CD4-positive, alpha-beta T cell treated with Interleukin-17A for 4 hours (primary cell): ENCODE data around the gene STRIP1.
"Not testable (repeated sequence)": the region's sequence is repeated elsewhere in the genome, so short reads cannot be mapped to it uniquely, and the experiment has no call there.

Experiments
- DNase-seq: peaks from one replicate; pipeline ENCODE4 v3.0.0-alpha.2; 2020; ENCODE audit warnings: mixed read lengths

Gene STRIP1

DNA sequence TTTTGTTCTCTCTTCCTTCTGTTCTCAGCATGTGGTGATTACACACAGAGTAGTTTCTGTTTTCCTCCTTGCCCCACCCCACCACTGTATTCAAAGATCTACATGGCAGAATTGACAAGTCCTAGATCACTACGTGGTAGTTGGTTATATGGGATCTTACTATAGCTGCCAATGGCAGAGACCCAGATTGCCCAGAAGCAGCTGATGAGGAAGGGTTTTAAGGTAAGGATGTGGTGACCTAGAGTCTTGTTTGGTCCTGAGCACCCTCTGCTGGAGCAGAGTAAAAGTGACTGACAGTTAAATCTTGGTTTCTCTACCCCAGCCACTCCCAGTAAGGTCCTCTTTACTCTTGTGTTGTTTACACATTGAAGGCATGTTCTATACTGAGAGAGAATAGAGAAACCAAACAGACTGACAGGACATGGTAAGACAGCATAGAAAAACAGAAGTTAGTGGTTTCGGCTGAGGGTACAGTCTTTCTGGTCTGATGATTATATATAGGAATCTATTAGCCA, 22.8 kb upstream of the STRIP1 start:
- peak; percentile 27 for DNase-seq

DNA sequence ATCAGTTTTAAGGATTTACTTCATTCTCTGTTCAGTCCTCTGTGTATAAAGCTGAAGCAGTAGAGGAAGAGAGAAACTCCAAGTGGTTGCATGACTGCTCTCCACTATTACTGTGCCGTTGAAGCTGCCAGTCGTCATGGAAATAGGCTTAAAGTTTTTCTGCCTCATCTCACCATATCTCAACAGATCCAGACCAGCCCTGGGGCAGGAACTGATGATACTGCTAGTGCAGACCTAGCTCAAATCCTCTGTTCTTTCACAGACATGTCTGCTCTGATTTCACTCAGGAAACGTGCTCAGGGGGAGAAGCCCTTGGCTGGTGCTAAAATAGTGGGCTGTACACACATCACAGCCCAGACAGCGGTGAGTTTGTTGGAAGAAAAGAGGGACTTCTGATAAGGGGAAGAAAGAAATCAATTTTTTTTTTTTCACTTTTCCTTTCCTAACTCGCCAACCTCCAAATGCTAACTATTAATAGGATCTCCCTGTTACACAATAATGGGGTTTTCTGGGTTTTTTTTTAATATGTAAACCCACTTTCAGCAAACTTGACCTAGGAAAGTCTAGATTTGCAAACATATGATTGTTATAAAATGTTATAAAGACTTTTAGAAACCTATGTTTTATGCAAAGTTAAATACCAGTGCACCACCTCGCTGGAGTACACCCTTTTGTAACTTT, 22.2 kb upstream of the STRIP1 start:
- no peak for DNase-seq

DNA sequence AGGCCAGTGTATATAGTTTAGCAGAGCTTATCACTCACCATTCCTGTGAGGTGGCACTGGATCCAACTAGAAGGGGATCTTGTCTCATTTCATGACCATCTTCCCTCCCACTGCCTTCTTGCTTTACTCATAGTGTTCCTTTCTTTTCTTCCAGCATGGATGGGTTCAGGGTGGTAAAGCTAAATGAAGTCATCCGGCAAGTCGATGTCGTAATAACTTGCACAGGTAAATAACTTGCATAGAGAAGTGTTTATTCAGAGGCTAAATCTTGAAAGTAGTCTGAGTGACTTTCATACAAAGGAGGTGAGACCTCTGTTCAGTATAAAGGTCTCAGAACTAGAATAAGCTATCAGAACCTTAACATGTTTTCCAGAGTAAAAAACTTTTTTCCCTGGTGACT, 16.6 kb upstream of the STRIP1 start:
- DNase-seq: no peak

DNA sequence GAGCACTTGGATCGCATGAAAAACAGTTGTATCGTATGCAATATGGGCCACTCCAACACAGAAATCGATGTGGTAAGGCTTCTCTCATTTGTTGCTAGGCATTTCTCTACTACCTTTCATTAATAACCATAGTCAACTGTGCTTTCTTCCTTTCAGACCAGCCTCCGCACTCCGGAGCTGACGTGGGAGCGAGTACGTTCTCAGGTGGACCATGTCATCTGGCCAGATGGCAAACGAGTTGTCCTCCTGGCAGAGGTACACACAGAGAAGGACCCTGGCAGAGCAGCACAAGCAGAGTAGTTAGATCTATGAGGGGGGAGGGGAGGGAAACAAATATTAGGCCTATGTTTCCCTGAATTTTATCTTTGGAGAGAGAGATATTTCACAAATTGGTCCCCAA, 16.0 kb upstream of the STRIP1 start:
- no peak for DNase-seq

DNA sequence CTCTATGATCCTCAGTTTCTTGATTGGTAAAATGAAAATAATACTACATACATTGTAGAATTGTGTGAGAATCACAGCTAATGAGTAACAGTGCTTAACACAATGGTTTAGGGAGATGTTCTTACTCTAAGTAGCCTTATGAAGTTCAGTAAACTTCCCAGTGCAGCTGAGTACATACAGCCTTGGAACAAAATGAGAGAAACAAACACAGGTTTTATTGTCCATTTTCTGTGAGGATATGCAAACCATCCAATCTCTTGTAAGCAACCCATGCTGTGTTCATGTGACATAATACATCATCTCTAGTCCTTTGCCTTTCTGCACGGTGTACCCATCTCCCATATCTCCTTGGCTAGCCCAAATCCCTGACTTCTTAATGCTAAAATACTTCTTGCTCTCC, 14.7 kb upstream of the STRIP1 start:
- DNase-seq: no peak

DNA sequence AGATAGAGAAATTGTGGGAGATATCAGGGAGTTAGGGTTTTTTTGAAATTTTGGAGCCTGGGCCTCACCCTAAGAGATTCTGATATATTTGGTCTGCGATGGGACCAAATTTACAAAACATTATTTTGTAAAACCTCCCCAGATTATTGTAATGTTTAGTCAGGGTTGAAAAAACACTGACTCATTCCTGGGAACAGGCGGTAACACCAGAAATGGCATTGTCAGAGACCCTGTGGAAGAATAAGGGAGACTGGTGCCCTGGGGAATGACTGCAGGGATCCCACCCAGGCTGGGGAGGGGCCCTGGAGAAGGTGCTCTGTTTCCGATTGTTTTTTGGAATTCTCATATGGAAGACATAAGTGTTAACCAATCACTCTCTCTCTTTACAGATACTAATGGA, 13.1 kb upstream of the STRIP1 start:
- no peak for DNase-seq

DNA sequence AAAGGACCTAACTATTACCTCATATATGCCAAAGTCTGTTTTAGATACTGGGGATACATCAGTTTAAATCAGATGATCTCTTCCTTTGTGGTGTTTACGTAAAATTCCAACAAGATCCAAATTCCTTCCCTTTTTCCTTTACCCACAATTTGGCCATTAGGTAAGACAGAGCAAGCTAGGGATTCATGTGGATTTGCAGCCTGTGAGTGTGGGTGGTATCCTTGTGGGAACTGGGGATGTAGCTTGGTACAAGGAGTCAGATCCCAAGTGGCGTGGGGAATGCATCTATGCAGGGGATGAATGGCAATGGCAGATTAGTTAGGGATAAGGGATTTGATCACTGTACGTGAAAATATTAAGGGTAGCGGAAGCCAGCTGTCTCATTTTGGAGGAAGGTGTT, 9.8 kb upstream of the STRIP1 start:
- no peak for DNase-seq

DNA sequence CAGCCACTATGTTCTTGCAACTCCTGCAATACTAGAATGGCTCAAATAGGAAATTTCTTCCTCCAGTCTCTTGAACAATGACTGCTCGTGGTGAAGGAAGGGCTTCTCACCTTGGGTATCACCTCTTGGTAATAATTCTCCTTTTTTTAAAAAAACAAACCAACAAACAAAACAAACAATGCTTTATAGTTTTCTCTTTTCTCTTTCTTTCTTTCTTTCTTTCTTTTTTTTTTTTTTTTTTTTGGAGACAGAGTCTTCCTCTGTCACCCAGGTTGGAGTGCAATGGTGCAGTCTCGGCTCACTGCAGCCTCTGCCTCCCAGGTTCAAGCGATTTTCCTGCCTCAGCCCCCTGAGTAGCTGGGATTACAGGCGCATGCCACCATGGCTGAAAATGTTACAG, 3.7 kb upstream of the STRIP1 start:
- DNase-seq: not testable (repeated sequence)

DNA sequence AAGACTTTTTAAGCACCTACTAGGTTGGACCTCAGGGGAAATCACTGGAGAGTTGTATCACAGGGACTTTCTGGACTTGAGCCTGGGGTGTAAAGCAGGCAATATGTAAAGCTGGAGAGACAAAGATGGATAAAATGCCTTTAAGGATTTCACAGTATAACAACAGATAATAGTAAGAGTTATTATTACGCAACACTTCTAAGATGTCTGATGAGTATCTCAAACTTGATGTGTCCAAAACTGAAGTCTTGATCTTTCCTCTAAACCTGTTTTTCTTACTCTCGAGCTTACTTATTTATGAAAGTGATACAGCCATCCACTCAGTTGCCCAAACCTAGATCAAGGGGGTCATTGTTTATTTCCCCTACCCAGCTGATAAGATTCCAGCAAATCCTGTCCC, 2.1 kb upstream of the STRIP1 start:
- DNase-seq: no peak

DNA sequence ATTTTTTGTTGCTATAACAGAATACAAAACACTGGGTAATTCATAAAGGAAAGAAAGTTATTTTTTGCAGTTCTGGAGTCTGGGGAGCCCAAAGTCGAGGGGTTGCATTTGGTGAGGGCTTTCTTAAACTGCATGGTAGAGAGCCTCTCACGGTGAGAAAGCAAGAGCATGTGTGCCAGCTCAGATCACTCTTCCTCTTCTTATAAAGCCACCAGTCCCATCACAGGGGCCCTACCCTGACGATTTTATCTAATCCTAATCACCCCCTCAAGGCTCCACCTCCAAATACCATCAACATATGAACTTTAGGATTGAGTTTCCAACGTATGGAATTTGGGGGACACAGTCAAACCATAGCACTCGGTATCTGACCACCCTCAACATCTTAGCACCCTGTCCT, 1.0 kb upstream of the STRIP1 start:
- no peak for DNase-seq

DNA sequence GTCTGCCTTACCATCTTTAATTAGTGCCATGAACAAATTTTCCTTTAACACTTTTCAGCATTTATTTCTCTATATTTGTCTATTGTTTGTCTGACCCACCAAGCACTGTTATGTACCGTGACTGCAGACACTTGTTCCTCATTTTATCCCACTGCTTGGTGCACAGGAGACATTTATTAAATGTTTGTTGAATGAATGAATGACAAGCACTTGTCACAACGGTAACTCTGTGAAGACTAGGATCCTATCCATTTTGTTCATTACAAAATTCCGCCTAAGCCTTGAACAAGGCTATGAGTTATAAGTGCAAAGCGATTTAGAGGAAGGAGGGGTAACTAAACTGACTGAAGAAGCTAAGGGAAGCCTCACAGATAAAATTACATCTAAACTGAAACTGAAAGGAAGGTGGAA, 379 bp upstream of the STRIP1 start:
- no peak for DNase-seq

DNA sequence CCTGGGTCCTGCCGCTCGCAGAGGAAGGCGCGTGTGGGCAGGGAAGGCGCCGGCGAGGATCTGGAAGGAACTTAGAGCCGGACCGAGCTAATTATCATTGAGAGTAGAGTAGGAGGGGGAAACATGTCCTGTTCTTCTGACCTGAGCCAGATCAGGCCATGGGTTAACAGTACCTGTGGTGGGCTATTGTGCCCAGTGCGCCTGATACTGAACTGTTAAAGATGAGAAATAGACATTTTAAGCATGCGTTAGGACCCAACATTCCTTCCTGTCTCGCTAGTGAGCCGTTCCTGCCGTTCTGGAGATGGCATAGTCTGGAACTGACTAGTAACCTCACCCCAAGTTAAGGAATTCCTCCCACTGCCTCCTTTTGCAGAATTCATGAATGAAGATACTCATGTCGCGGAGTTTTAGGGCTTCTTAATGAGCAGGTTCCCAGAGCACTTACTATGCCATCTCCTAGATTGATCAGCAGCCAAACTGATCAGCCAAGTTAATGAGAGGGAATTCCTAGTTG, 870 bp downstream of the STRIP1 start:
- DNase-seq: no peak

DNA sequence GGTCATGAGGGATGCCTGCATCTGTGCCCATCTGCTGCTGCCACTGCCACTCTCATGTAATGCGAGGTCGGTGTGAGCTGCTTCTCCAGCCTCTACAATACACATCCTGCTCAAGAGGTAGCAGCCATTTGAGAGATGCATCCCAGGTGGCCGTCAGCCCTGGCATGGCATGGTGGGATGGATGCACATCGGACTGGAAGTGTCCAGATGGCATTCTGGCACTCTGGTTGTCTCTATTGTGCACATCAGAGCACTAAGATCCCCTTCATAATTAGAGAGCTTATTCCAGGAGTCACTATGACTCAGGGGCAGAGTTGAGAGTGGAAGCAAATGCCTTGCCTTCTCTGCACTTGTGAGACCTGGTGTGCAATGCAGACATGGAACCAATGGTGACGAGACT, 3.8 kb downstream of the STRIP1 start:
- DNase-seq: no peak

DNA sequence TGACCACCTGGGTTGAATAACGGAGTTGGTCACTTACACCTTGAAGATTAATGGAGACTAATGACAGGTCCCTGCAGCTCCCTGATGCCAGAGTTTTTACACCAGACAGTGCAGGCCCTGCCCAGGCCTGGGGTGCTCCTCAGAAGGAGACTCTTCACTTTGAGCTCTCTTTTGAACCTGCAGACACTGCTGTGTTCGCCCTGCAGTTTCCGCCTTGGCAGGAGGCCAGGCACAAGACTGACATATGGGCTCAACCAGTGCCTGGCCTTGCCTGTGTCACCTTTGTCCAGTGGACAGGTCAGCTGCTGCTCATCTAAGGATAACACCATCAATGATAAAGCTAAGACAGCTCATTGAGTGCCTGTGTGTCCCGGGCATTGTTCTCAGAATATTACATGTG, 5.2 kb downstream of the STRIP1 start:
- no peak for DNase-seq

DNA sequence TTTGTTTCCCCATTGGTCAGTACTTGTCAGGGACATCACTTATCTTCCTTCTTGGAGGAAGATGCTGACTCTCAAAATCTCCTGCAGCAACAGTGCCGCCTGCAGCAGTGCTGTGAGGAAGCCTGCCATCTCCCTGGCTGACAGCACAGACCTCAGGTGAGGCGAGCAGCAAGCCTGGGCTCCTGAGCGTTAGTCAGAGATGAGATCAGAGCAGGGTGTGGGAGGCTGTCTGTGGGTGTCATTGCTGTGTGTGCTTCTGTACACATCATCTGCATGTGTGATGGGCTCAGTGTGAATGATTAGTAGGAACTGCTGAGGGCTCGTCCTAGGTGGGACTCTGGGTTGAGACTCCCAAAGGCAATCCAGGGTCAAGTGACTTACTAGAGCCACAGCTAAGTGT, 6.1 kb downstream of the STRIP1 start:
- DNase-seq: no peak

DNA sequence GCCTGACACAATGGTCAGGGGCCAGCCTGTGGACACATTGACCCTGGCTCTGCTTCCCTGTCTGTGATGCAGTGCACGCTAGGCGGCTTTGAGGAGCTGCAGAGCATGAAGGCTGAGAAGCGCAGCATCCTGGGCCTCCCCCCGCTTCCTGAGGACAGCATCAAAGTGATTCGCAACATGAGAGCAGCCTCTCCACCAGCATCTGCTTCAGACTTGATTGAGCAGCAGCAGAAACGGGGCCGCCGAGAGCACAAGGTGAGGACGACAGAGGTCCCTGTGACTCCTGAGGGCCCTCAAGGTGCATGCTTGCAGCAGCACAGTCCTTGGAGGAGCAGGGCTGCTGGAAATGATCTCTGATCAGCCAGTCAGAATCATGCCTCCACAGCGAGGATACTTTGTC, 8.6 kb downstream of the STRIP1 start:
- no peak for DNase-seq

DNA sequence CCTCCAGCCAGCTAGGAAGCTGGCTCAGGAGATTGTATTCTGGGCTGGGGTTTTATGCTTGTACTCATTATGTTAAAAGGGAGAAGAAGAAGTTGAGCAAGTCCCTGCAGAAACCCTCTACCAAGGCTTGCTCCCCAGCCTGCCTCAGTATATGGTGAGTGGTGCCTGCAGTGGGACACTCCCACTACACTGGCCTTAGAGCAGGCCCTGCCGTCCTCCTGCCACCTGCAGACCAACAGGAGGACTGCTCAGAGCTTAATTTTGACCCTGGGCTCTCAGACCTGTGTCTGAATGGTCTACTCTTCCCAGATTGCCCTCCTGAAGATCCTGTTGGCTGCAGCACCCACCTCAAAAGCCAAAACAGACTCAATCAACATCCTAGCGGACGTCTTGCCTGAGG, 13.0 kb downstream of the STRIP1 start:
- no peak for DNase-seq

DNA sequence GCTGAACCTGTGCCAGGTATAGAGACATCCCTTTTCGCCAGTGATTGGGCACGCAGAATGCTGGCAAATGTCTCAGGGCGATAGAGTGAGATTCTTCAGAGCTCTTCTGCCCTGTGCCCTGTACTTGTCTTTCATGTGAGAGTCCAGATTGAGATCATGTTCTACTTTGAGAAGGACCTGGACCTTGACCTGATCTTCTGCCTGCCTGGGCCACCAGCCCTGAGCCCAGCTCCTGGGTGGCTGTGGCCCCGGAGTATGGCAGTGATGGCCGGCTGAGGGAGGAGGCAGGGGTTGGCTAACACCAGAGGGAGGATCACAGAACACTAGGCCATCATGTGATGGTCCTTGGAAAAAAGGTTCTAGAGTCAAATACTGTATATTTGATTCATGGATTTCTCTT, 13.8 kb downstream of the STRIP1 start:
- DNase-seq: no peak

DNA sequence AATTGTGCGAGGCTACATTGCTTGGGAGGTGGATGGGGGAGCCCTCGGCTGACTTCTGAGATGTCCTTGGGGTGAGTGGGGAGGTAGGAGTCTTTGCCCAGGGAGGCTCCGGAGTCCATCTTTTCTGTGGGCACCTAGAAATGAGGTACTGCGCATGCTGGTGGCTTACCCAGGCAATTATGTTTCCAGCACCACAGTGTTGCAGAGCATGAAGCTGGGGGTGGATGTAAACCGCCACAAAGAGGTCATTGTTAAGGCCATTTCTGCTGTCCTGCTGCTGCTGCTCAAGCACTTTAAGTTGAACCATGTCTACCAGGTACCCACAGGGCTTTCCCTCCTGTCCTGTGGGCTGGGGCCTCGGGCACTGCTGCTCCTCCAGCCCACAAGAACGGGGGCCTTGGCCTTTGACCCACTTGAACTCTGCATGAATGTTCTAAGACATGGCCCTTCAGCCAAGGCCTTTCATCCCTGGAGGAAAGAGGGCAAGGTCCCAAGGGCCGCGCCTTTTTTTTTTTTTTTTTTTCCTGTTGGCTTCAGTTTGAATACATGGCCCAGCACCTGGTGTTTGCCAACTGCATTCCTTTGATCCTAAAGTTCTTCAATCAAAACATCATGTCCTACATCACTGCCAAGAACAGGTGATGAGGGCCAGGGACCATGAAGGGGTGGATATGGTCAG, 14.6 kb downstream of the STRIP1 start:
- no peak for DNase-seq

DNA sequence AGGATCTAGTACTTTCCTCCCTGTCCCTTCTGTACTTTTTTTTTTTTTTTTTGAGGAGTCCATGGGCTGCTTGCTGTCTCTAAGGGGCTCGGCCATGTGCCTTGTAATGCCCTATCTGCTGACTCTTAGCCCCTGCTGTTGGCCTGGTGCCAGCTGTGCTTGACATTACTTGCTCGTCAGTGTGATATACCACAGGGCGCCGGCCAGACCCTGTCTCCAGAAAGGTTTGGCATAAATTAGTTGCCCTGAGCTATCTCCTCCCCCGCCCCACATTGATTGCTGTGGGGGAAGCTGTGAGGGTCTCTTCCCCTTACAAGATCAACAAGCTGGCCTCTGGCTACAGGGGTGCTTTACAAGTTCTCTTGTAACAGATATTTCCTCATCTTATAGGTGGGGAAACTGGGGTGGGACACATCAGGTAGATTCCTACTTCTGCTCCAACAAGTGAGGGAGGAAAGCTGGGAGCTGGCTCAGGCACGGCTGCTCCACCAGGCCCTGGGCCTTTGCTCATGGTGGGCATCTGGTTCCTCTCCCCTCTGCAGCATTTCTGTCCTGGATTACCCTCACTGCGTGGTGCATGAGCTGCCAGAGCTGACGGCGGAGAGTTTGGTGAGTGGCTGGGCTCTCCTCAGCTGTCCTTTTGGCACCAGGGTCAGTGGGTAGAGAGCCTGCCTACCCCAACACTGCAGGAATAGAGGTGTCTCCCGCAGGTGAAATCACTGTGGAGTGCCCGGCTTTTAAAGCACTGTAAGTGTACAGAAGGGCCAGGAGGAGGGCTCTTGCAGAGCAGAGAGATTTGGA, 15.6 kb downstream of the STRIP1 start:
- DNase-seq: no peak

DNA sequence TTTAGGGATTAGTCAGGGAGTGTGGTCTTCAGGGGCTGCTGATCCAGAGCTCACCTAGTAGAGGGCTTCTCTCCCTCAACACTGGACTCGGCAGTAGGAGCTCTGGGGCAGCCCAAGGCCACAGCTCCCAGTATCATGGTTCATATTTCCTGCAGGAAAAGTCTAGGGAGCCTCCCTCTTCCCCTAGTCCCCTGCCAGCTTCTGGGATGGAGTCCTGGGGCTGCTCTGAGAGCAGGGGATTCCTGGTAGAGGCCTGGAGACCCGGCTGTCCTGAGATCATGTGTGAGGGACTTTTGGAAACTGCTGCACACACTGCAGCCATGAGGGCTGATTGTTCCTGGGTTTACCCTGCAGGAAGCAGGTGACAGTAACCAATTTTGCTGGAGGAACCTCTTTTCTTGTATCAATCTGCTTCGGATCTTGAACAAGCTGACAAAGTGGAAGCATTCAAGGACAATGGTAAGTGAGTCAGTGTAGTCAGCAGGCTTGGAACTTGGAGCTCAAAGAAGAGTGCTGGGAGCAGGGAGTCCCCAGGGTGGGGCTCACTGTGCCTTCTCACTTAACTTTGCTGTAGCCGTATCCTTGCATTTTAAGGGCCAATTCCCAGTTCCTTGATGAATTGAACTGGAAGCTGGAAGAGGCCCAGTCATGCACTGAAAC, 16.3 kb downstream of the STRIP1 start:
- no peak for DNase-seq

DNA sequence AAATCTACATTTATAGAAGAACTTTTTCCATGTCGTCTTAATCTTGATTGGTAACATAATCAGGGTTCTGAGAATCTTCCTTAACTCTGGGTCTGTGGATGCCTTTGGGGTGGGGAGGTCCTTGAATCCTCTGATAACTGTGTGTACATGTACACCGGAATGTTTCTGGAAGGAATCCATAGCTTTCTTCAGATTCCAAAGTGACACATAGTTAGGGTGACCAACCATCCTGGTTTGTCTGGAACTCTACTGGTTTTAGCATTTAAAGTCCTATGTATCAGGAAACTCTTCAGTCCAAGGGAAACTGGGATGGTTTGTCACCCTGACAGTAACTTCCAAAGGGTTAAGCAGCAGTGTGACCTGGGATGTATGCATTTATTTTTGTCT, 16.8 kb downstream of the STRIP1 start:
- DNase-seq: no peak
